HFF-Myc (cell line): ENCODE data around the gene SH2D3A.
"Not testable (repeated sequence)": the region's sequence is repeated elsewhere in the genome, so short reads cannot be mapped to it uniquely, and the experiment has no call there.

ENCODE experiments used
- DNase-seq: peaks from one replicate; pipeline ENCODE4 v3.0.0-alpha.2; 2011; ENCODE audit warnings: low read depth; ENCODE audit errors: extremely low read depth
- H3K4me3 ChIP-seq: replicated peaks from 2 replicates; pipeline ENCODE4 v1.5.1; 2011; ENCODE audit warnings: low read depth, mild to moderate bottlenecking, control low read depth, low read length
- TF ChIP-seq, protein P1 (sequence below): IDR thresholded peaks from 2 replicates; pipeline ENCODE4 v1.5.1; 2012; ENCODE audit warnings: mild to moderate bottlenecking, low read depth, low read length, control low read depth; ENCODE audit errors: missing control alignments

SH2D3A gene

GRCh38 chr19:6709549-6709948 is 57.7 kb downstream of the SH2D3A start:
- no peak overlapping the region for H3K4me3 ChIP-seq
- TF ChIP-seq, protein P1, sequence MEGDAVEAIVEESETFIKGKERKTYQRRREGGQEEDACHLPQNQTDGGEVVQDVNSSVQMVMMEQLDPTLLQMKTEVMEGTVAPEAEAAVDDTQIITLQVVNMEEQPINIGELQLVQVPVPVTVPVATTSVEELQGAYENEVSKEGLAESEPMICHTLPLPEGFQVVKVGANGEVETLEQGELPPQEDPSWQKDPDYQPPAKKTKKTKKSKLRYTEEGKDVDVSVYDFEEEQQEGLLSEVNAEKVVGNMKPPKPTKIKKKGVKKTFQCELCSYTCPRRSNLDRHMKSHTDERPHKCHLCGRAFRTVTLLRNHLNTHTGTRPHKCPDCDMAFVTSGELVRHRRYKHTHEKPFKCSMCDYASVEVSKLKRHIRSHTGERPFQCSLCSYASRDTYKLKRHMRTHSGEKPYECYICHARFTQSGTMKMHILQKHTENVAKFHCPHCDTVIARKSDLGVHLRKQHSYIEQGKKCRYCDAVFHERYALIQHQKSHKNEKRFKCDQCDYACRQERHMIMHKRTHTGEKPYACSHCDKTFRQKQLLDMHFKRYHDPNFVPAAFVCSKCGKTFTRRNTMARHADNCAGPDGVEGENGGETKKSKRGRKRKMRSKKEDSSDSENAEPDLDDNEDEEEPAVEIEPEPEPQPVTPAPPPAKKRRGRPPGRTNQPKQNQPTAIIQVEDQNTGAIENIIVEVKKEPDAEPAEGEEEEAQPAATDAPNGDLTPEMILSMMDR = no peak
- DNase-seq = no peak

GRCh38 chr19:6708913-6709312 is 58.3 kb downstream of the SH2D3A start:
- not testable (repeated sequence) for DNase-seq, H3K4me3 ChIP-seq

- TF ChIP-seq, protein P1 = no peak
- DNase-seq = no peak
- no peak overlapping the region for H3K4me3 ChIP-seq
These were observed 58.9 kb downstream of the SH2D3A start for GRCh38 chr19:6708346-6708745.

GRCh38 chr19:6707658-6708018 is 59.6 kb downstream of the SH2D3A start:
- TF ChIP-seq, protein P1 = no peak
- H3K4me3 ChIP-seq = no peak overlapping the region
- no peak for DNase-seq

DNA sequence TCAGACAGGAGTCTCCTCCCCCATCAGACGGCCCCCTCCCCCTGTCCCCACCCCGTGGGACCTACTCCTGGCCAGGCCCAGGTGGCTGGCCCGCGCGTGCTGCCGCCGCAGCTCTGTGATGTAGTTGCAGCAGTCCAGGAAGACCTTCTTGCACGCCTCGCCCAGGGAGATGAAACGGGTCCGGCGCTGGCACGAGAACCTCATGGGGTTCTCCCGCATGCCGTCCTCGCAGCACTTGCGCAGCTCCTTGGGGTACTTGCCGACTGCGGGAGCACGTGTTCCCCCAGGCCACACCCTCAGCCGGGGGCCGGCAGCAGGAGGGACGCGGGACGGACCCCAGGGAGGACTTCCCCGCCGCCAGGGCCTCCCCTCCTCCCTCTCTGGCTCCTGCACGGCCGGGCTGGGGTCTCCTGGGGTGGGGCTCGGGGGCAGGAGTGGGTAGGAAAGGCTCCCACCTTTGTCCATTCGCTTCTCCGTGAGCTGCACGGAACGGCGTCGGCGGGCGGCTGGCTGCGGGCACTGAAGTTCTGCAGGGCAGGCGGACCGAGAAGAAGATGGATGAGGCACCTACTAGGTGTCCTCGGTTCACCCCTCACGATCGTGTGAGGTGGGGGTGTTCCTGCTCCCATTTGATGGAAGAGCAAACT is 60.1 kb downstream of the SH2D3A start:
- H3K4me3 ChIP-seq = no peak overlapping the region
- TF ChIP-seq, protein P1 = no peak
- no peak for DNase-seq

GRCh38 chr19:6706633-6706958 is 60.6 kb downstream of the SH2D3A start:
- TF ChIP-seq, protein P1 = no peak
- H3K4me3 ChIP-seq = no peak overlapping the region
- DNase-seq = no peak

GRCh38 chr19:6705931-6706632 is 61.2 kb downstream of the SH2D3A start:
- no peak overlapping the region for H3K4me3 ChIP-seq
- TF ChIP-seq, protein P1 = no peak
- no peak for DNase-seq
